Right atrium auricular region (tissue), 2 donors: ENCODE data around the gene HNRNPA2B1. TPM values are rescaled to one million over a fixed set of nuclear protein-coding genes. Genes with fewer than 3 reads are reported as not detected.

ENCODE experiments used
- DNase-seq: peaks from one replicate; pipeline ENCODE4 v3.0.0-alpha.2; 2019; ENCODE audit warnings: low spot score
- H3K27ac ChIP-seq, 2 donors: fragments of 200-600 bp; sonication (generic); 1 replicate in 1 of 2; 2 replicates in 1 of 2; pipeline ENCODE4 v1.5.1; 2016 to 2019
- H3K27me3 ChIP-seq, 2 donors: fragments of 200-600 bp; sonication (generic); one replicate each; pipeline versions ENCODE4 v1.5.1 to v1.6.0; 2017 to 2019
- H3K36me3 ChIP-seq: fragments of 200-600 bp; sonication (generic); one replicate; pipeline ENCODE4 v1.5.1; 2016
- H3K4me1 ChIP-seq, 2 donors: fragments of 200-600 bp; sonication (generic); one replicate each; pipeline versions ENCODE4 v1.5.1 to v1.6.0; 2017 to 2019
- H3K4me3 ChIP-seq, 2 donors: fragments of 200-600 bp; sonication (generic); 1 replicate in 1 of 2; 2 replicates in 1 of 2; pipeline ENCODE4 v1.5.1; 2017 to 2019; ENCODE audit warnings: mild to moderate bottlenecking in 1 of 2, moderate library complexity in 1 of 2
- H3K9me3 ChIP-seq, 2 donors: fragments of 200-600 bp; sonication (generic); one replicate each; pipeline ENCODE4 v1.5.1; 2019
- CTCF ChIP-seq, 2 donors: fragments of 200-600 bp; sonication (generic); IDR thresholded peaks; one replicate each; pipeline ENCODE4 v1.5.1; 2019; ENCODE audit warnings: antibody characterized with exemption in 2 of 2
- total RNA-seq, 2 donors: library from RNA; depleted of rRNA; stranded (reverse); fragments of >200 nt; gene quantifications; one replicate each; pipeline ENCODE4 v1.1.0, GENCODE V29; 2016

Gene HNRNPA2B1
- total RNA-seq, 2 donors from 2014 or later: 124 to 160 TPM

- Histone ChIP-seq H3K4me1 (no peaks in the 10 kb centered on the region), H3K9me3 (no peaks in the 10 kb centered on the region), H3K27me3 (peaks cover 6 to 11% of the 10 kb centered on the region in 2 donors), H3K36me3 (no peaks in the 10 kb centered on the region), H3K4me3 (no peak overlapping the region), H3K27ac (no peak overlapping the region)
- no peak for TF ChIP-seq CTCF (IDR thresholded peaks at IDR 0.05)
- no peak for DNase-seq
Observed at GRCh38 chr7:26147030-26147429, 53.5 kb downstream of the HNRNPA2B1 start.

GRCh38 chr7:26145238-26145637 is 55.3 kb downstream of the HNRNPA2B1 start:
- H3K4me1 ChIP-seq: no peaks in the 10 kb centered on the region
- TF ChIP-seq CTCF (IDR thresholded peaks at IDR 0.05): no peak
- no peak overlapping the region for H3K27ac ChIP-seq
- no peaks in the 10 kb centered on the region for H3K27me3 ChIP-seq
- H3K36me3 ChIP-seq: no peaks in the 10 kb centered on the region
- no peak for DNase-seq
- H3K4me3 ChIP-seq: no peak overlapping the region
- H3K9me3 ChIP-seq: no peaks in the 10 kb centered on the region

- H3K27me3 ChIP-seq: no peaks in the 10 kb centered on the region
Observed at GRCh38 chr7:26144184-26145080, 56.1 kb downstream of the HNRNPA2B1 start.

GRCh38 chr7:26143298-26144048 is 57.1 kb downstream of the HNRNPA2B1 start:
- H3K27ac ChIP-seq: no peak overlapping the region
- H3K4me1 ChIP-seq: no peaks in the 10 kb centered on the region
- DNase-seq: no peak
- no peaks in the 10 kb centered on the region for H3K9me3 ChIP-seq
- no peak for TF ChIP-seq CTCF (IDR thresholded peaks at IDR 0.05)
- H3K36me3 ChIP-seq: no peaks in the 10 kb centered on the region
- no peaks in the 10 kb centered on the region for H3K27me3 ChIP-seq
- H3K4me3 ChIP-seq: no peak overlapping the region

More at GRCh38 chr7:26144184-26145080, 56.1 kb downstream of the HNRNPA2B1 start:
- DNase-seq: no peak
- H3K36me3 ChIP-seq: no peaks in the 10 kb centered on the region
- no peaks in the 10 kb centered on the region for H3K4me1 ChIP-seq
- no peak for TF ChIP-seq CTCF (IDR thresholded peaks at IDR 0.05)
- H3K4me3 ChIP-seq: no peak overlapping the region
- no peaks in the 10 kb centered on the region for H3K9me3 ChIP-seq
- no peak overlapping the region for H3K27ac ChIP-seq

- Histone ChIP-seq H3K4me1 (no peaks in the 10 kb centered on the region), H3K27ac (no peak overlapping the region), H3K36me3 (no peaks in the 10 kb centered on the region), H3K9me3 (no peaks in the 10 kb centered on the region), H3K27me3 (no peaks in the 10 kb centered on the region), H3K4me3 (no peak overlapping the region)
- no peak for DNase-seq
- no peak for TF ChIP-seq CTCF (IDR thresholded peaks at IDR 0.05)
Observed at GRCh38 chr7:26141077-26141476, 59.5 kb downstream of the HNRNPA2B1 start.
